GM18867 (cell line): Measurements from ENCODE around the gene IAPP.
"Not testable (repeated sequence)": the region's sequence is repeated elsewhere in the genome, so short reads cannot be mapped to it uniquely, and the experiment has no call there.

ENCODE experiments used
- ATAC-seq: cut with Tn5 transposase; IDR thresholded peaks from one replicate; pipeline ENCODE4 v1.9.1; 2021; ENCODE audit warnings: mild to moderate bottlenecking, moderate library complexity; ENCODE audit not compliant: unreplicated experiment

Gene IAPP

DNA sequence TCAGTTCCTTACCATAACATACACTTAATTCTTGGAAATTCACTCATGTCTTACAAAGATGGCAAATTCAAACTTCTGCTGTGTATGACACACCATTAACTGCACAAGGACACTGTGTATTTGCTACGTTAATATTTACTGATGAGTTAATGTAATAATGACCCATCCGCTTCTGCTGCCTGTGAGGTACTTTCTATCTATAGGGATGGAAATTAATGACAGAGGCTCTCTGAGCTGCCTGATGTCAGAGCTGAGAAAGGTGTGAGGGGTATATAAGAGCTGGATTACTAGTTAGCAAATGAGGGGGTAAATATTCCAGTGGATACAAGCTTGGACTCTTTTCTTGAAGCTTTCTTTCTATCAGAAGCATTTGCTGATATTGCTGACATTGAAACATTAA is at the start of gene IAPP:
TSS of gene IAPP (plus strand) at position 301 of the 400 bp plus-strand sequence. CDS start 450 bp downstream, outside the sequence.
- no peak for ATAC-seq

DNA sequence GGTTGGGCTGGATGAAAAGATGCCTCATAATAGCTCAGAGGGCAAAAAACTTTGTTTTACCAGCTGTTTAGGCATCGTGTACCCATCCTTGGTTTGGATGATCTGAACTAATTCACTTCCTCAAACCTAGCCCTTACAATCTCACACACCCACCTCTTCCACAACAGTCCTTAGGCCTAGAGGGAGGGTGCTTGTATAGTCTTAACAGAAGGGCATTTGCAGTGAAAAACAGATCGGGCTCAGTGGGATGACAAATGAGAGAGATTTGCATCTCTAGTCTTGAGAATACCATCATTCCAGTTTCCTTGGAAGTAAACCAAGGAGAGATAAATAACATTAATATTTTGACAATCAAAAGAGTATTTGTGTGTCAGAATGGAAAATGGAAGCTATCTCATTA is 49.0 kb upstream of the IAPP start:
- no peak for ATAC-seq

DNA sequence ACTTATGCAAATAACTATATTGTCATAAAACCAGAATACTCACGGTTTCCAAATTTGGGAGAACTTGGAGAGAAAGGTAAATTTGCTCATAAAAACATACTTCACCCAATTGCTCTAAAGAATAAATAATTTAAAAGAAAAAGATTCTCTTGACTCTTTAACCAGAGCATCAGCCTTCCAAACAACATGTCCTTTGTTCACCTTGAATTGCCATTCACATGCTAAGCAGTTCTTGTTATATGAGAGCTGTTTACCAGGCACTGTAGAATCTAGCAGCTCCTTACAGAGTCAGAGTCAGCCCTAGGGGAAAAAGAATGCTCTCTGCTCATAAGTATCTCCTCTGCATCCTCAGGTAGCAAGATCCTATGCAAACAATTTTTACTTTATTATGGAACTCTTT is 48.2 kb upstream of the IAPP start:
- no peak for ATAC-seq

DNA sequence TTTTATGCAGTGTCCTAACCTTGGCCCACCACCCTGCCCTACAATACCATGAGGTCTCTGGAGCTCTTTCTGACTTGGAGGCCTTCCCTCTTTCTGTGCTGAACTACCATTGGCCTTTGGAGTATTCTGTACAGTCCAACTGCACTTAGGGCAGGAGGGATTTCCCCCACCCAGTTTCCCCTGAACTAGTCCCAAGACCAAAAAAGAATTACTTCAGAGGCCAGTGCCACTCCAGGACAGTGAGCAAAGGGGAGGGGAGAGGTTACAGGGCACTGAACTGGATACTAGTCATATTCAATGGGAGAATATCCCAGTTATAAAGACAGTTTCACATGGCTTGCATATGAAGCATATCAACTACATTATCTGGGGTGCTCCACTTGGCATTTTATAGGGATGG is 44.1 kb upstream of the IAPP start:
- ATAC-seq, result no peak

DNA sequence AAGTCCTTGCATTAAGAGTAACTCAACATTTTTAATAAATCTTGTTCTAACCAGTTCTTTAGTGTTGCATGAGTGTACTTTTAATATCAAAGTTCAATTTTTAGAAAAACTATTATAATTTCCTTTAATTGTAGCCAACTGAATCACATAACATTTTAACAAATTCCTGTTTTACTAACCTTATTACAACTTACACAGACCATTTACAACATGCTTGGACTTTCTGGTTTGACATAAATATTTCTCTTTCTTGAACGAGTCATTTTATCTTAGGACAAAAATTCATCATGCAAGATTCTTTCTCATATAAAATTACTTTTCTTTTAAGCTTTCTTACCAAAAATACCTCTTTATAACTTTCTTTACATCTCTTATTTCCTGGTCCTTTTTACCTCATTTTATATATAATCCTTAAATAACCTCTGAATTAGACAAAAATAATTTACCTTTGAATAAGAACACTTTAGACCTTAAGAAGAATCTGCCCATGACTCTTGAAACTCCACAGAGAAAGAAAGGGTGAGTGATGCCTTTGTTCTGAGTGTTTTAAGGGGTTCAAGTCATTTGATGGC is 41.9 kb upstream of the IAPP start:
- ATAC-seq, result no peak

DNA sequence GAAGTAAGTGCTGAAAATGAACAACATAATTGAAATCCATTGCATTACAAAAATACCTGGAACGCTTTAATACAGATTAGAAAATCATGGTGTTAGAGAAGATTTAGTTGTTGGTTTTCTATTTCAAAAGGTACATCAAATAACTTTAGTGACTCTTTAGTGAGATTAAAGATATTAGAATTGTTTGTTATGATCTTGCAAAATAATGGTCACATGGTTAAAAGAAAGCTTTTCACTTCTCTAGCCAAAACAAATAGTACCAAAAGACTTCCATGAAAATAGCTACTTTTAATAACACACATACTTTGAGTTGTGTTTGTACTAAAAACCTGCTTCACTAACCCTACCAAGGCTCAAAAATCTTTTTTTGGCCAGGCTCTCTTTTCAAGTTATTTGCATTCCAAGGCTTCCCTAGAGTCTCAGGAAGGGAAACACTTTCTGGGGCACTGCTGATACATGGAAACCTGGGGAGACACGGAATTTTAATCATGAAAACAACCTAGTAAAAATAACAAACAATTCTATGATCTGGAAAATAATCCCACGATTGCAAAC is 37.9 kb upstream of the IAPP start, which contains the start of gene SLCO1A2:
TSS of gene SLCO1A2 (minus strand) at position 147 of the 555 bp plus-strand sequence. CDS start 270 bp downstream, outside the sequence.
- no peak for ATAC-seq

DNA sequence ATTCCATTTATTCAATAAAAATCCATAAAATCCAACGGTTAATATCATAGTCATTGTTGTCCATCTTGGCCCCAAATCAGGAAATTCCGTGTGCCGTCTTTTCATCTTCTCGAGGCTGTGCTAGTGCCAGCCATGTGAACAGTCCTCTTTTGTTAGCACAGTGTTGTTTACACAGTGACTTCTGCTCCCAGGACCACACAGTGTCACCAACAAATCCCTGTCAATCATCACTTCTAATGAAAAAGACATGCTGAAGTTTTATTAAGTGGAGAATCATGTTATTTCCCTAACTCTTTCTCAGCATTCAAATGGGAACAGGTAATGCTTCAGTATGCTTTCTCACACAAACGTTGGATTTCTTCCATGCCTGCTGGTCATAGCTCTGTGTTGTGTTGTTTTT is 36.0 kb upstream of the IAPP start:
- ATAC-seq, result no peak

DNA sequence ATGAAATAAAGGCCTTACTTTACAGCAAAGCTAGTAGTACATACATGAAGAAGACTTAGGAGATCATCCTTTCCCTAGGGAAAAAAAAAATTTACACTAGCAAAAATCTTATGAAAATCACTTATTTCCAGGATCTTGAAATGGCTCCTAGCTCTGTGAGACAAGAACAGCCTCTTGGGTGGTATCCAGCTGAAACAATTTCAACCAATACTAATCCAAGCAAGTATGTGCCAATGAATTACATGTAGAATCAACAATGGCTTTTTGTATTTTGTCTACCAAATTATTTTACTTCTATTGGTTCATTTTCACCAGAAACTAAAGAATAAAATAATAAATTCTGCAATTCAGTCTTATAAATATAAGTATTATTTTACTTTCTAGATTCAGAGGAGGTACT is 35.2 kb upstream of the IAPP start:
- no peak for ATAC-seq

DNA sequence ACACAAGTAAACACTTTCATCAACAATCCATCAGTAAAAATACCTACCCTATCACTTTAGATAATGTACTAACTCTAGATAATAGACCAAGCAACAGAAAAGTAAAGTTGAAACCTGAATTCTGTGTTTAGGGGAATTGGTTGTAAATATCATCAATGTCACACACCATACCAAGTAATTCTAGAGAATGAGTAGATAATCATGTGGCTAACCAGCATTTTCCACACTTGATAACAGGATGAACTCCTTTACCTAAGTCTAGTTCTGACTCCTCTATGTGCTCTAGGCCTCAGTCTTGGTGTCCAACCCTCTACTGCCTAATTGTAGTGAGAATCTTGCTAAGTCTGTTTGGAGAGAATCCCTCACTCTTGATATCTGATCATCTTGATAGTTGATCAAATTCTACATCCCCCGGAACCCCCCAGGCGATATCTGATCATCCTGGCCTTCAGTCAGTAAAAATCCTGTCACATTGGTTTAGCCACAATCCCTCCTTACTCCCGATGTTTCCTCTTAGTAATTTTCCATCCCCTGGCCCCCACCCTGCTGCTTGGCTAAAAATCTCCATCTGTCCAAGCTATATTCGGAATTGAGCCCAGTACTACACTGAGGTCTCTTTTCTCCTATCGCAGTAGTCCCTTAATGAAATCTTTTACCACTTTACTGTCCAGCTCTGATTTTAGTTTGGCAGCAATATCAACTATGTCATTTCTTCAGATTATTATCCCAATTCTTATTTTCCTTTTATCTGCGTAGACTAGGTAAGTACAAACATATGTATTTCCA is 34.5 kb upstream of the IAPP start:
- no peak for ATAC-seq

DNA sequence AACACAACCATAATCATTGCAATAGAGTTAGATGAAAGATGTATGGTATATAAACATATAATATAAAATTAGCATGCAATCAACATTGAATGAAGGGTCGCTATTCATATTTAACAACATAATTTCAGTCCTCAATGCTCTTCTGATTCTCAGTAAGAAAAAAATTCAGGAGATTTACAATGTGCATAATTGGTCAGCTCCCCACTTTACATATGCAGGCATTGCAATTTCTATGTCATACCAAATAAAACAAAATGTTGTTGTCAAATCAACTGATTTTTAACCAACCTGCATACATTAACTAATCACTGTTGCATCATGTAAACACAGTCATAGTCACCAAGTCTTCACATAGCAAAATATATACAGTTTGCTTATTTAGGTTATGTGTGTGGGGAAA is 32.8 kb upstream of the IAPP start:
- no peak for ATAC-seq

DNA sequence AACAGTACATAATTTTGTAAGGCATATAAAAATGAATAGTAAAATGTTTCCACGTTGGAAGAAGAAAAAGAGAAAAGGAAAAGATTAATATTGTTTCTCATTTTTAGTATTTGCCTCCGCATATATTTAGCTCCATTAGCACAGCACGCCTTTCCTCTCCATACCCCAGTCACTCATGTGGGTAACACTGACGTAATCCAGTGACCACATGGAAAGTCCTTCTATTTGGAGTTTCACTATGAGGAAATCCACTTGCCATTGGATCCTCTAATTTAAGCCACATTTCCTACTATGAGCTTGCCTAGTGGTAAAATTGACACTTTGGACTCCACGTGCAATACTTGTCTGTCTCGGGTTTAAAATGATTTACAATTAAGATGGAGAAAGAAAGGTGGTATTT is 32.3 kb upstream of the IAPP start:
- ATAC-seq, result no peak

DNA sequence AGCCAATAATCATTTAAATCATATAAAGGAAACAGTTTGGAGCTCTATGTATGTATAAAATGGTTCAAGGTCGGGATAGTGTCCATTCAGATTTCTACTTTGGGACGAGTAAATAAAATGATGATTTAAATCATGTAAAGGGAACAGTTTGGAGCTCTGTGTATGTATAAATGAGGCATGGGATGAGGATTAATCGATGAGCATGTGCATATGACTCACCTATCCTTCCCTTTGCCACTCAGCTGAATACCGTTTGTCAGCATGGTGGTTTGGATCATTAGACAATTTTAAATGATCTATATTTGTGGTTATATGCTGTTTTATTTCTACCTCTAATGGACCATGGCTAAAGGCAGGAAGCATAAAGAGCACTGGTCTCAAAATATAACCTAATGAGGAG is 30.9 kb upstream of the IAPP start:
- no peak for ATAC-seq

DNA sequence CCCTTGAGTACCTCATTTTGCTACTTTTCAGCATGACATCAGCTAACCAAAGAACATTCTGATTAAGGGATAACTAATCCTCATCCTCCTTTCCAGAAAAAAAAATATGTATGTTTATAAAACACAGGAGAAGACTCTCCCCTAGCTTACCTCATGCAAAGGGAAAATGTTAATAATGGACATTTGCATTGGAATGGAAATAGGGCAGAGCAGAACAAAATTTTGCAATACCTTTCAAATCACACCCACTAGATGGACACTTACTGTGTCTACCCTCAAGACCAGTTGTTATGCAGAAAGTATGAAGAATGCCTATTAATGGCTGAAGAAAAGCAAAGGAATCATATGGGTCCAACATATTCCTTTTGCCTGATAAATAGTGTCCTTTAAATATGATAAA is 29.1 kb upstream of the IAPP start:
- ATAC-seq, result no peak

DNA sequence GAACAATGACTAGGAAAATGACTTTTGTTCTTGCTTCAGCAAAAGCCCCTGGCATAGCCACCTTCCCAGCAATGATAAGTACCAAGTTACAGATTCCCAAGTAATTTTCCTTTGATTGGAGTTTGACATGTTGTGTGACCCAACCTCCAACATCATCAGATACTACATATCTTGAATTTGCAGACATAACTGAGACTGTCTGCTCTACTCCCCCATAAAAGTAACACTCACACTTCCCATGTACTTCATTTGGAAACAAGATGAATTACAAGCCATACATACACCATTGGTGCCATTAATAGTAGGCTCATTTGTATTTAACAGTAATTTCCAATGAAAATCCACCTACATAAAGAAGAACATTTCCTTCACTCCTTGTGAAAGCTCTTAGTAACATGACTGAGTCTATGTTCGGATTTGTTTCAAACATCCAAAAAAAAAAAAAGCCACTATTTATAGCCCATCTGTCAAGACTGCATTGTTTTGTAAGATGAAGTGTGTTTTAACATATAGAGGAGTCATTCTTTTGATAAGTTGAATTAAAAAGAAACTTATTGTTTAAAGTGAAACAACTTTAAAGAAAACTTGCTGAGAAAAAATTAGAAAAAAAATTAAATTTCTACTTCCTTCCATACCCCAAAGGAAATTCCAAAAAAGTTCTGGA is 26.0 kb upstream of the IAPP start:
- no peak for ATAC-seq

DNA sequence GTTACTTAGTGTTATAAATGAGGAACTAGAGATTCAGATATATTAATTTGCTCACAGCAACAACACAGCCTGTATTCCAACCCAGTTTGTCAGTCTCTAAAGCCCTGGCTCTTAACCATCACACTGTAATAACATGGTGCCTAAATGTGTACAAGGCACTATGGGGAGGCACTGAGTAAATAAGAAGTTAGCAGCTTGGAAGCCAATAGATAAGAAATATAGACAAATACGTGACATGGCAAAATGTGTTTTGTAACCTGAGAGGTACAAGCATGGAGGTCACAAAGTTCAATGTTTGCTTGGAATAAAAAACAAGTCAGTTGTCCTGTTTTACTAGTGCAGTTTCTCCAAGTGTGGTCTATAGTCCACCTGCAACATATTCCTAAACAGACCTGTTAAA is 21.7 kb upstream of the IAPP start:
- no peak for ATAC-seq

DNA sequence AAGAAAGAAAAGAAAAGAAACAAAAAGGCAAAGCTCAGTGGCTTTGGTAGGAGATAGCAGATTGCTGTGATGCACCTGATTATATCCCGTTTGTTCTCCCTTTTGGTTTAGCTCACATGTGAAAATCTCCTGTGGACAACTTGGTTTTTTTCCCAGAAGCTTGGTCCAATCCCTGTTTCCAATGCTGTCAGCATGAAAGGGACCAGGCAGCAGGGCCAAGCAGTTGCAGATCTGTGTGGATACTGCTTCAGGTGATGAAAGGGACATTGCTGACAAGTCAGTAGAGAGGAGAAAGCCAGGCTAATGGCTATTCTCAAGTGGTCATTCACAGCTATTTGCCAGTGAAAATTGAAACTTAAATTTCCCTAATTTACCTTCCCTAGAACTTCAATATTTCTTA is 19.2 kb upstream of the IAPP start:
- no peak for ATAC-seq

DNA sequence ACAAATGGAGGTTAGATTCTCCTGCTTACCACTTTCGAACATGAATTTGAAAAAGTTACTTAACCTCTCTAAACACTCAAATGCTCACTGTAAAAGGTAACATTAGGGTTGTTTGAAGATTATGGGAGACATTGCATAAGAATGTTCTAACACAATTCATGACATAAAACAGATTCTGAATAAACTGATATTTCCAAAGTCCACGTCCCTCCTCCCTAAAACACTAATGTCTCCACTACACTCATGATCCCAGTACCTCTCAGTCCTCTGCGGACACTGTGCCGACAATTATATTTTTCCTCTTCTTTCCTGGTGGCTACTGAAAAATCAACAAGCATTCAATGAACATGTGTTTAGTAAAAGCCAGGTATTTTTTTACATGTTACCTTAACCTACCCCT is 18.8 kb upstream of the IAPP start:
- no peak for ATAC-seq

DNA sequence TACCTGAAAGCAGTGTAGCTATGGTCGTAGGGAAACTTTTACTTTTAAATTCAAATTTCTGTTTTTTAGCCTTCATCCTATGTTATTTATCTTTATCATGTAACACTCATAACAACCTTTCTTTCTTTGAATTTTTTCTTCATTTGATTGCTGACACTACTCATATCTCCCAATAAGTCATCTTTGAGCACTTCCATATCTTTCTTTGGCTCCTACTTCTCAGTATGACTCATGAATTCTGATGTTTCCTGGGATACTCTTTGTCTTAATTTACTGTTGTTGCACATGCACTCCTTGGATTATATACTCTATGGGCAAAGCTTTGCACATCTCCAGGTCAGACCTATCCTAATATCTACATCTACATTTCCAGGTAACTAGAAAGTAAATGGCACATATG is 18.1 kb upstream of the IAPP start:
- no peak for ATAC-seq

DNA sequence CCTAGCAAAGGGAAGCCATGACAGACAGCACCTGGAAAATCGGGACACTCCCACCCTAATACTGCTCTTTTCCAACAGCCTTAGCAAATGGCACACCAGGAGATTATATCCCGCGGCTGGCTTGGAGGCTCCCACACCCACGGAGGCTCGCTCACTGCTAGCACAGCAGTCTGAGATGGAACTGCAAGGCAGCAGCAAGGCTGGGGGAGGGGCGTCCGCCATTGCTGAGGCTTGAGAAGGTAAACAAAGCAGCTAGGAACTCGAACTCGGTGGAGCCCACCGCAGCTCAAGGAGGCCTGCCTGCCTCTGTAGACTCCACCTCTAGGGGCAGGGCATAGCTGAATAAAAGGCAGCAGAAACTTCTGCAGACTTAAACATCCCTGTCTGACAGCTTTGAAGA is 12.1 kb upstream of the IAPP start:
- not testable (repeated sequence) for ATAC-seq

DNA sequence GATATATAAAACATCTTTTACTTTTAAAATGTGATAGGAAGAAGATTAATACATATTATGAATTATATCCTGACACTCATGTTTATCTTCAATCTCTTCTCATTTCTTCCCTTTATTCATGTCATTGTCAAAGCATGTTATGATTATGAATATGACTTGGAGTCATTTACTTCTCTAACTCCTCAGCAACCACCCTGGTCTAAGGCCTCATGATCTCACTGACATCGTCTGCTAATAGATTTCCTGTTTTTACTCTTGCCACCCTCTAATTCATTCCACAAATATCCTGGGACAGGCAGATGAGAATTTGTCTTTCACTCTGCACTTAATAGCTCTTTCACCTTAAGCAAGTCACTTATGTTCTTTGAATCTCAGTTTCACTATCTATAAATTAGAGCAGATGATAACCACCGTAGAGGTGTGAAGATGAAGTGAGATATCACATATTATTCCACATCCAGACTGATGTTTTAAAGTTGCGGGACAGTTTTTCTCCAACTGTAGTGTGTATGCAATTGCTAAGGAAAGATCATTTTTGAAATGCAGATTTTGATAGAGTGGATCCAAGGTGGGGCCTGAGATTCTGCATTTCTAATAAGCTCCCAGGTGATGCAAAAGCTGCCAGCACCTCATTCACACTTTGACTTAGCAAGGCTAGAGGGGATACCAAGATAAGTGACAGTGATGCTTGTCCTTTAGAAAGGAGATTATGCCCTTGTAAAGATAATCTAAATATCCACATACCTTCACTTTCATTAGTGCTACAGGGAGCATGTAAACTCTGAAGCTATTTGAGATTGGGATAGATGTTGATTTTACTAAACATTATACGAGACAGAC is 3.3 kb upstream of the IAPP start:
- ATAC-seq, result peak; percentile 61

DNA sequence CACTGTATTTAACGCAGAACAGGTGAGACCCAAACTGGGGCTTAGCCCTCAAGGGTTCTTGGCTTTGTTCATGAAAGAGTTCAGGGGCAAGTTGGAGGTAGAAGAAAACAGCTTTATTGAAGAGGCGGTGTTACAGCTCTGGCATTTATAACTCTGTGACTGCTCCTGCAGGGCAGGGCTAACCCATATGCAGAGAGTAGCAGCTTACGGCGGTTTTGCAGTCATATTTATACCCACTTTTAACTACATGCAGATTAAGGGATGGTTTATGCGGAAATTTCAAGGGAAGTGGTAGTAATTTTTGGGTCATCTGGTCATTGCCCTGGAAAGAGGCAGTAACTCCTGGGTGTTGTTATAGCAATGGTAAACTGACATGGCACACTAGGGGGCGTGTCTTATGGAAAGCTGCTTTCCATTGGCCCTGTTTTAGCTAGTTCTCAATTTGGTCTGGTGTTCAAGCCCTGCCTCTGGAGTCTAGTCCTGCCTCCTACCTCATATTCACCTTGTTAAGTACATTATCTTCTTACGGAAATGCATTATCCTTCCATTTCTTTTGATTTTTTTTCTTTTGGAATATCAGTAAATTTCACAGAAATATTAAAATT is 1.8 kb upstream of the IAPP start:
- ATAC-seq, result no peak
